HepG2 (cell line): ENCODE measurements around the gene SASH1. TPM values are rescaled to one million over a fixed set of nuclear protein-coding genes. Genes with fewer than 3 reads are reported as not detected.

Experiments used
- ATAC-seq: fragments of 200-7000 bp; cut with Tn5 transposase; 3 replicates; pipeline ENCODE4 v1.9.1; 2020; ENCODE audit warnings: mild to moderate bottlenecking, moderate library complexity
- BruUV-seq: library from RNA; stranded (reverse); fragments of 400-500 nt; replicated peaks from 2 replicates; lab custom pipeline; 2021; lab: Mats Ljungman, UMichigan
- CTCF ChIA-PET: fragments of 300-600 bp; formaldehyde crosslinking; extraction: SDS; loops from one replicate; lab custom pipeline; 2021; ENCODE audit warnings: low total read pairs, inconsistent platforms, low intra/inter-chr PET ratio; lab: Yijun Ruan, JAX
- POLR2A ChIA-PET: fragments of 350-600 bp; sonication (Branson Sonifier 250); formaldehyde crosslinking; loops from one replicate; lab custom pipeline; 2020; ENCODE audit warnings: antibody characterized with exemption, inconsistent platforms; lab: Yijun Ruan, JAX
- DNase-seq: peaks from one replicate; pipeline ENCODE4 v3.0.0-alpha.2; 2015; ENCODE audit warnings: low spot score
- FAIRE-seq: peaks from 3 replicates; lab custom pipeline; 2011; peaks lifted over from hg19 to GRCh38; lab: Jason Lieb, UNC
- H2AFZ ChIP-seq: one replicate; pipeline ENCODE4 v1.6.1; 2011; ENCODE audit warnings: low read length, inconsistent platforms
- H3K27ac ChIP-seq: fragments of 300-600 bp; 3 replicates; pipeline ENCODE4 v1.8.0; 2011; ENCODE audit warnings: mixed run types, mild to moderate bottlenecking, mixed read lengths, low read length, inconsistent platforms; ENCODE audit not compliant: insufficient read depth; ENCODE audit errors: extremely low read length
- H3K27me3 ChIP-seq, 2 experiments: fragments of 200-600 bp in 1 of 2; 2 replicates in 1 of 2; 3 replicates in 1 of 2; pipeline versions ENCODE4 v1.6.0 to v1.8.0; 2011; ENCODE audit warnings: low read length in 2 of 2, mild to moderate bottlenecking in 2 of 2, moderate library complexity in 2 of 2, inconsistent platforms in 1 of 2; ENCODE audit not compliant: insufficient read depth in 2 of 2, control insufficient read depth in 1 of 2
- H3K36me3 ChIP-seq, 2 experiments: fragments of 200-600 bp in 1 of 2; replicated peaks in 1 of 2; 2 replicates in 1 of 2; 3 replicates in 1 of 2; pipeline versions ENCODE4 v1.5.1 to v1.8.0; 2011; ENCODE audit warnings: low read length in 2 of 2, inconsistent platforms in 1 of 2; ENCODE audit not compliant: insufficient read depth in 2 of 2, control insufficient read depth in 1 of 2
- H3K4me1 ChIP-seq: 2 replicates; pipeline ENCODE4 v1.5.1; 2012; ENCODE audit warnings: low read length, inconsistent platforms; ENCODE audit not compliant: insufficient read depth
- H3K4me2 ChIP-seq: 2 replicates; pipeline ENCODE4 v1.6.0; 2011; ENCODE audit warnings: low read depth, low read length, inconsistent platforms
- H3K4me3 ChIP-seq, 3 experiments: fragments of 200-600 bp in 1 of 3; sonication (generic), shearing (Covaris generic) in 1 of 3; replicated peaks in 1 of 3; 2 replicates each; pipeline ENCODE4 v1.5.1; 2011 to 2016; ENCODE audit warnings: low read length in 3 of 3, inconsistent platforms in 2 of 3, low read depth in 2 of 3, mild to moderate bottlenecking in 2 of 3, control low read depth in 1 of 3, mixed read lengths in 1 of 3; ENCODE audit not compliant: insufficient read depth in 1 of 3
- H3K79me2 ChIP-seq: one replicate; pipeline ENCODE4 v1.6.1; 2011; ENCODE audit warnings: low read length, inconsistent platforms; ENCODE audit not compliant: insufficient read depth
- H3K9ac ChIP-seq: 2 replicates; pipeline ENCODE4 v1.6.0; 2011; ENCODE audit warnings: mild to moderate bottlenecking, low read depth, low read length, inconsistent platforms; ENCODE audit not compliant: insufficient read depth
- H3K9me3 ChIP-seq: 2 replicates; pipeline ENCODE4 v1.5.1; 2012; ENCODE audit warnings: mild to moderate bottlenecking, low read length
- H4K20me1 ChIP-seq: 2 replicates; pipeline ENCODE4 v1.6.0; 2011; ENCODE audit warnings: inconsistent platforms, mild to moderate bottlenecking, low read length, moderate library complexity; ENCODE audit not compliant: insufficient read depth
- ARNT ChIP-seq: fragments of 450-650 bp; IDR thresholded peaks from 2 replicates; pipeline ENCODE4 v1.6.1; 2017
- BATF2 ChIP-seq: sonication (generic); formaldehyde crosslinking; IDR thresholded peaks from 2 replicates; pipeline ENCODE4 v1.8.0; 2022; ENCODE audit warnings: mild to moderate bottlenecking, missing genetic modification reagents, moderate library complexity
- DR1 ChIP-seq: sonication (generic); formaldehyde crosslinking; IDR thresholded peaks from 2 replicates; pipeline ENCODE4 v1.8.0; 2021; ENCODE audit warnings: mild to moderate bottlenecking, missing genetic modification reagents, inconsistent platforms
- FOXA1 ChIP-seq, 2 experiments: fragments of 450-650 bp in 1 of 2; sonication (generic) in 1 of 2; formaldehyde crosslinking in 1 of 2; IDR thresholded peaks; 2 replicates each; pipeline versions ENCODE4 v1.4.0 to v1.6.1; 2016 to 2020; ENCODE audit warnings: missing genetic modification reagents in 1 of 2
- GZF1 ChIP-seq: sonication (generic); formaldehyde crosslinking; IDR thresholded peaks from 2 replicates; pipeline ENCODE4 v1.5.1; 2020; ENCODE audit warnings: mild to moderate bottlenecking, missing genetic modification reagents
- JARID2 ChIP-seq: sonication (generic); formaldehyde crosslinking; IDR thresholded peaks from 2 replicates; pipeline ENCODE4 v1.8.1; 2023; ENCODE audit warnings: missing genetic modification reagents, inconsistent platforms; ENCODE audit not compliant: insufficient replicate concordance
- NCOR1 ChIP-seq: fragments of 200-600 bp; sonication (generic); IDR thresholded peaks from 2 replicates; pipeline ENCODE4 v1.7.0; 2017; ENCODE audit warnings: antibody characterized with exemption, low read length, borderline replicate concordance
- NR3C1 ChIP-seq: sonication (generic); formaldehyde crosslinking; IDR thresholded peaks from 2 replicates; pipeline ENCODE4 v1.4.0; 2020; ENCODE audit warnings: missing genetic modification reagents
- PAX8 ChIP-seq: sonication (generic); formaldehyde crosslinking; IDR thresholded peaks from 2 replicates; pipeline ENCODE4 v1.8.0; 2022; ENCODE audit warnings: mild to moderate bottlenecking, missing genetic modification reagents, borderline replicate concordance
- PHB2 ChIP-seq: fragments of 450-650 bp; IDR thresholded peaks from 2 replicates; pipeline ENCODE4 v1.6.1; 2018; ENCODE audit not compliant: partially characterized antibody
- PHF21A ChIP-seq: sonication (generic); formaldehyde crosslinking; IDR thresholded peaks from 2 replicates; pipeline ENCODE4 v1.5.0; 2020; ENCODE audit warnings: mild to moderate bottlenecking, missing genetic modification reagents
- SETDB1 ChIP-seq: sonication (generic); formaldehyde crosslinking; IDR thresholded peaks from 2 replicates; pipeline ENCODE4 v1.5.1; 2020; ENCODE audit warnings: missing genetic modification reagents, mild to moderate bottlenecking, borderline replicate concordance
- SP4 ChIP-seq: sonication (generic); formaldehyde crosslinking; IDR thresholded peaks from 2 replicates; pipeline ENCODE4 v1.8.1; 2023; ENCODE audit warnings: mild to moderate bottlenecking, missing genetic modification reagents
- ZNF251 ChIP-seq: sonication (generic); formaldehyde crosslinking; IDR thresholded peaks from 2 replicates; pipeline ENCODE4 v1.9.0; 2021; ENCODE audit warnings: mild to moderate bottlenecking, missing genetic modification reagents
- ZNF317 ChIP-seq: sonication (generic); formaldehyde crosslinking; IDR thresholded peaks from 2 replicates; pipeline ENCODE4 v1.5.0; 2020; ENCODE audit warnings: mild to moderate bottlenecking, missing genetic modification reagents
- ZNF33B ChIP-seq: sonication (generic); formaldehyde crosslinking; IDR thresholded peaks from 2 replicates; pipeline ENCODE4 v1.5.1; 2020; ENCODE audit warnings: mild to moderate bottlenecking, missing genetic modification reagents
- ZNF549 ChIP-seq: sonication (generic); formaldehyde crosslinking; IDR thresholded peaks from 2 replicates; pipeline ENCODE4 v1.5.0; 2020; ENCODE audit warnings: missing genetic modification reagents
- ZNF558 ChIP-seq: sonication (generic); formaldehyde crosslinking; IDR thresholded peaks from 2 replicates; pipeline ENCODE4 v1.9.0; 2022; ENCODE audit warnings: mild to moderate bottlenecking, missing genetic modification reagents, borderline replicate concordance
- ZNF883 ChIP-seq: sonication (generic); formaldehyde crosslinking; IDR thresholded peaks from 2 replicates; pipeline ENCODE4 v1.5.1; 2020; ENCODE audit warnings: mild to moderate bottlenecking, missing genetic modification reagents; ENCODE audit errors: not compliant biosample characterization
- WGBS: methylation state at CpG from one replicate; pipeline ENCODE4 v1.1.6; 2017; ENCODE audit warnings: low lambda C conversion rate; 5-methylcytosine and 5-hydroxymethylcytosine counted together
- in situ Hi-C: cut with HindIII; loops from 2 replicates; pipeline ENCODE4 v1.10.0; 2017; ENCODE audit warnings: low pct_unique_long_range_greater_than_20kb; ENCODE audit not compliant: extremely low pct_ligation_motif_present
- intact Hi-C: fragments of 100-400 bp; cut with micrococcal nuclease; formaldehyde crosslinking; loops from one replicate; pipeline ENCODE4 v1.10.0; 2022; ENCODE audit not compliant: unreplicated experiment
- polyA plus RNA-seq, 8 experiments: library from polyadenylated mRNA; depleted of rRNA in 3 of 8; stranded (reverse) in 7 of 8; unstranded in 1 of 8; fragments of >200 nt; fragmentation: Illumina TruSeq in 4 of 8; extraction: Trizol in 4 of 8; gene quantifications; 2 replicates each; pipeline versions ENCODE4 v1.2.1 to v1.2.3, GENCODE V29; 2011 to 2016; ENCODE audit warnings: low read depth in 4 of 8, missing spikeins in 1 of 8, mixed read lengths in 1 of 8; ENCODE audit not compliant: insufficient read depth in 1 of 8
- total RNA-seq, 5 experiments: library from RNA; depleted of rRNA; stranded (reverse); fragments of >200 nt; fragmentation: Illumina TruSeq; extraction: Trizol; gene quantifications; 2 replicates each; pipeline ENCODE4 v1.2.3, GENCODE V29; 2016; ENCODE audit warnings: low read depth in 1 of 5
- TF ChIP-seq, protein P1 (sequence below): sonication (generic); formaldehyde crosslinking; conservative IDR thresholded peaks from 2 replicates; pipeline ENCODE4 v1.4.0; 2020; ENCODE audit warnings: missing genetic modification reagents
- TF ChIP-seq, protein P2 (sequence below): sonication (generic); formaldehyde crosslinking; conservative IDR thresholded peaks from 2 replicates; pipeline ENCODE4 v1.8.1; 2023; ENCODE audit warnings: missing genetic modification reagents

SASH1 gene
- total and polyA plus RNA-seq, 2 of the 13 experiments (the other 11 are each of a cell fraction or from before 2014, with no cell fraction given) = 7.5 to 8.2 TPM

DNA sequence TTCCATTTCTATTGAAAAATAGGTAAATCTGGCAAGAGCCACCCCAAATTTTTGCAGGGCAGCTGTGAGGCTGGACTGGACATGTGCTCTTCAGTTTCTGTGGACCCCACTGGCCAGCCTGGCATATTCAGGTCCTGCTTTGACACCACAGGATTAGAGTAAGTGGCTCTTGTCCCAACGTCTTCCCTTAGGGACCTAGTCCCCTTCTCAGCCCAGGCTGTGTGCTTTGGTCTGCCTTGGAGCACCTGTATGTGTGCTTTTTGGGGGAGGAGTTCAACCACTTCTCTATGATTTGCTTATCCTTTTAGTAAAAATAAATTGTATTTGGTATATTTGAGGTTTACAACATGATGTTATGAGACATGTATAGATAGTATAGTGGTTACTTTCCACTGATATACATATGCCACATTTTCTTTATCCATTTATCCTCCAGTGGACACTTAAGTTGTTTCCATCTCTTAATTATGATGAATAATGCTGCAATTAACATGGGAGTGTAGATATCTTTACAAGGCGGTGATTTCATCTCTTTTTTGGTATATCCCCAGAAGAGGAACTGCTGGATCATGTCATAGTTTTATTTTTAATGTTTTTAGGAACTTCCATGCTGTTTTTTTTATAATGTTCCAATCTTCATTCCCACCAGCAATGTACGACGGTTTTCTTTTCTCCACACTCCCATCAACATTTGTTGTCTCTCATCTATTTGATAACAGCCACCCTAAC is 236.4 kb downstream of the SASH1 start (continued):
- TF ChIP-seq, protein P1, sequence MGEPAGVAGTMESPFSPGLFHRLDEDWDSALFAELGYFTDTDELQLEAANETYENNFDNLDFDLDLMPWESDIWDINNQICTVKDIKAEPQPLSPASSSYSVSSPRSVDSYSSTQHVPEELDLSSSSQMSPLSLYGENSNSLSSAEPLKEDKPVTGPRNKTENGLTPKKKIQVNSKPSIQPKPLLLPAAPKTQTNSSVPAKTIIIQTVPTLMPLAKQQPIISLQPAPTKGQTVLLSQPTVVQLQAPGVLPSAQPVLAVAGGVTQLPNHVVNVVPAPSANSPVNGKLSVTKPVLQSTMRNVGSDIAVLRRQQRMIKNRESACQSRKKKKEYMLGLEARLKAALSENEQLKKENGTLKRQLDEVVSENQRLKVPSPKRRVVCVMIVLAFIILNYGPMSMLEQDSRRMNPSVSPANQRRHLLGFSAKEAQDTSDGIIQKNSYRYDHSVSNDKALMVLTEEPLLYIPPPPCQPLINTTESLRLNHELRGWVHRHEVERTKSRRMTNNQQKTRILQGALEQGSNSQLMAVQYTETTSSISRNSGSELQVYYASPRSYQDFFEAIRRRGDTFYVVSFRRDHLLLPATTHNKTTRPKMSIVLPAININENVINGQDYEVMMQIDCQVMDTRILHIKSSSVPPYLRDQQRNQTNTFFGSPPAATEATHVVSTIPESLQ (CRISPR knock-in tag) = no peak
- TF ChIP-seq SETDB1 (CRISPR knock-in tag) (no peak), PHF21A (CRISPR knock-in tag) (no peak)

DNA sequence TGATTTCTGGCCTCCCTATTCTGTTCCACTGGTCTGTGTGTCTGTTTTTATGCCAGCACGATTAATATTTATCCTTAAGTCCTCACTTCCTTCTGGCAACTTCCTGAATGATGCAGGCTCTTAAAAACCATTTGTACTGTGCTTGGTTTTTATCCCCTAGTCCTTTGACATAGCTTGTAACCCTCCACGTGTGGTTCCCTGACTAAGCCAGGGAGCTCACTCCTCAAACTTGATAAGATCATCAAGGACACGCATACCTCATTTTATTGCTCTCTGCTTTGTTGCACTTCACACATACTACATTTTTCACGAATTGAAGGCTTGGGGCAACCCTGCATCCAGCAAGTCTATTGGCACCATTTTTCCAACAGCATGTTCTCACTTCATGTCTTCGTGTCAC is 237.8 kb downstream of the SASH1 start:
- H2AFZ ChIP-seq = no peak overlapping the region
- POLR2A ChIA-PET = no interaction called here
- TF ChIP-seq ZNF33B (CRISPR knock-in tag) = no peak
- no peak for TF ChIP-seq ZNF549 (CRISPR knock-in tag)
- TF ChIP-seq NCOR1 = no peak
- no peak for TF ChIP-seq GZF1 (CRISPR knock-in tag)
- no peak for TF ChIP-seq PHB2
- TF ChIP-seq ZNF251 (CRISPR knock-in tag) = no peak
- no peak for TF ChIP-seq SP4 (CRISPR knock-in tag)
- TF ChIP-seq ZNF558 = no peak
- no peak for TF ChIP-seq DR1 (CRISPR knock-in tag)
- no peak for TF ChIP-seq JARID2 (CRISPR knock-in tag)
- no peak for TF ChIP-seq FOXA1 (IDR thresholded peaks at IDR 0.05)
- TF ChIP-seq FOXA1 (CRISPR knock-in tag; IDR thresholded peaks at IDR 0.05) = no peak
- TF ChIP-seq, protein P2, sequence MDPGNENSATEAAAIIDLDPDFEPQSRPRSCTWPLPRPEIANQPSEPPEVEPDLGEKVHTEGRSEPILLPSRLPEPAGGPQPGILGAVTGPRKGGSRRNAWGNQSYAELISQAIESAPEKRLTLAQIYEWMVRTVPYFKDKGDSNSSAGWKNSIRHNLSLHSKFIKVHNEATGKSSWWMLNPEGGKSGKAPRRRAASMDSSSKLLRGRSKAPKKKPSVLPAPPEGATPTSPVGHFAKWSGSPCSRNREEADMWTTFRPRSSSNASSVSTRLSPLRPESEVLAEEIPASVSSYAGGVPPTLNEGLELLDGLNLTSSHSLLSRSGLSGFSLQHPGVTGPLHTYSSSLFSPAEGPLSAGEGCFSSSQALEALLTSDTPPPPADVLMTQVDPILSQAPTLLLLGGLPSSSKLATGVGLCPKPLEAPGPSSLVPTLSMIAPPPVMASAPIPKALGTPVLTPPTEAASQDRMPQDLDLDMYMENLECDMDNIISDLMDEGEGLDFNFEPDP = no peak
- TF ChIP-seq ZNF883 (CRISPR knock-in tag) = no peak
- no peak for TF ChIP-seq NR3C1 (CRISPR knock-in tag)
- TF ChIP-seq ARNT = no peak
- no peak for TF ChIP-seq BATF2 (CRISPR knock-in tag)
- TF ChIP-seq PAX8 (CRISPR knock-in tag) = no peak
- no peak for TF ChIP-seq ZNF317

More for the DNA sequence above, 237.8 kb downstream of the SASH1 start:
- Histone ChIP-seq H3K4me1 (no peaks in the 10 kb centered on the region), H3K9ac (no peak overlapping the region), H3K36me3 (no peaks in the 10 kb centered on the region), H3K4me3 (no peak overlapping the region), H3K27ac (no peak overlapping the region), H3K9me3 (no peaks in the 10 kb centered on the region), H3K4me2 (no peak overlapping the region), H4K20me1 (no peaks in the 10 kb centered on the region), H3K27me3 (peaks cover 0 to 3% of the 10 kb centered on the region in 2 experiments; a peak in 1 of 5 replicates), H3K79me2 (no peaks in the 10 kb centered on the region)
- intact Hi-C loops (no loop called here), in situ Hi-C loops (no loop called here)
- CTCF ChIA-PET = no interaction called here
- ATAC-seq (no peak), FAIRE-seq (no peak), DNase-seq (no peak)
- BruUV-seq = no TSS peak
- WGBS = 22% methylated on average over 5 of the region's 5 CpGs
